ENCODE results near the gene VMP1.

DNA sequence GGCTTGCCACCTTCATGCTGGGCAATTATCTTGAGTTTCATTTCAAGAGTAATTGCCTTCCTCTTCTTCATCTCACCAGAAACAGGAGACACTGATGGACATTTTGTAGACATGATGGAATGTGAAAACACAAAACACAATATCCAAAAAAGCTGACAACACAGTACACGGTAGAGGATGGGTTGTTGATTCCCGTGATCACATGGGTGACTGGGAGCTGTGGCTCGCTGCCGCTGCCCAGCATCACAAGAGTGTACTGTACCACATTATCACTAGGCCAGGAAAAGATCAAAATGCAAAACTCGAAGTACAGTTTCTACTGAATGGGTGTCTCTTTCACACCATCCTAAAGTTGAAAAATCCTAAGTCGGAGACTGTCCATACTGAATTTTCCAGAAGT is 7.7 kb upstream of the VMP1 start:
- TF ChIP-seq ZBTB7A (IDR thresholded peaks at IDR 0.05; ENCODE audit: low read depth) (no peak), CREB1 (IDR thresholded peaks at IDR 0.05; ENCODE audit: low read depth) (no peak), YY1 (IDR thresholded peaks at IDR 0.05; ENCODE audit: low read depth) (no peak), EGR1 (IDR thresholded peaks at IDR 0.05) (no peak), RAD21 (IDR thresholded peaks at IDR 0.05; ENCODE audit: low read depth) (no peak), TCF12 (IDR thresholded peaks at IDR 0.05; ENCODE audit: low read depth) (no peak), TAF1 (IDR thresholded peaks at IDR 0.05; ENCODE audit: low read depth) (no peak), EP300 (IDR thresholded peaks at IDR 0.05; ENCODE audit: borderline replicate concordance) (no peak), FOXM1 (IDR thresholded peaks at IDR 0.05; ENCODE audit: borderline replicate concordance, low read depth) (no peak)
- TF ChIP-seq, protein P1, sequence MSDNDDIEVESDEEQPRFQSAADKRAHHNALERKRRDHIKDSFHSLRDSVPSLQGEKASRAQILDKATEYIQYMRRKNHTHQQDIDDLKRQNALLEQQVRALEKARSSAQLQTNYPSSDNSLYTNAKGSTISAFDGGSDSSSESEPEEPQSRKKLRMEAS (IDR thresholded peaks at IDR 0.05) = no peak
- TF ChIP-seq, protein P2, sequence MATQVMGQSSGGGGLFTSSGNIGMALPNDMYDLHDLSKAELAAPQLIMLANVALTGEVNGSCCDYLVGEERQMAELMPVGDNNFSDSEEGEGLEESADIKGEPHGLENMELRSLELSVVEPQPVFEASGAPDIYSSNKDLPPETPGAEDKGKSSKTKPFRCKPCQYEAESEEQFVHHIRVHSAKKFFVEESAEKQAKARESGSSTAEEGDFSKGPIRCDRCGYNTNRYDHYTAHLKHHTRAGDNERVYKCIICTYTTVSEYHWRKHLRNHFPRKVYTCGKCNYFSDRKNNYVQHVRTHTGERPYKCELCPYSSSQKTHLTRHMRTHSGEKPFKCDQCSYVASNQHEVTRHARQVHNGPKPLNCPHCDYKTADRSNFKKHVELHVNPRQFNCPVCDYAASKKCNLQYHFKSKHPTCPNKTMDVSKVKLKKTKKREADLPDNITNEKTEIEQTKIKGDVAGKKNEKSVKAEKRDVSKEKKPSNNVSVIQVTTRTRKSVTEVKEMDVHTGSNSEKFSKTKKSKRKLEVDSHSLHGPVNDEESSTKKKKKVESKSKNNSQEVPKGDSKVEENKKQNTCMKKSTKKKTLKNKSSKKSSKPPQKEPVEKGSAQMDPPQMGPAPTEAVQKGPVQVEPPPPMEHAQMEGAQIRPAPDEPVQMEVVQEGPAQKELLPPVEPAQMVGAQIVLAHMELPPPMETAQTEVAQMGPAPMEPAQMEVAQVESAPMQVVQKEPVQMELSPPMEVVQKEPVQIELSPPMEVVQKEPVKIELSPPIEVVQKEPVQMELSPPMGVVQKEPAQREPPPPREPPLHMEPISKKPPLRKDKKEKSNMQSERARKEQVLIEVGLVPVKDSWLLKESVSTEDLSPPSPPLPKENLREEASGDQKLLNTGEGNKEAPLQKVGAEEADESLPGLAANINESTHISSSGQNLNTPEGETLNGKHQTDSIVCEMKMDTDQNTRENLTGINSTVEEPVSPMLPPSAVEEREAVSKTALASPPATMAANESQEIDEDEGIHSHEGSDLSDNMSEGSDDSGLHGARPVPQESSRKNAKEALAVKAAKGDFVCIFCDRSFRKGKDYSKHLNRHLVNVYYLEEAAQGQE (IDR thresholded peaks at IDR 0.05; ENCODE audit: low read depth) = no peak
